Mesenchymal stem cell (in vitro differentiated cells and primary cell): ENCODE measurements around the gene OR5H15.
"Not testable (repeated sequence)": the region's sequence is repeated elsewhere in the genome, so short reads cannot be mapped to it uniquely, and the experiment has no call there.

Experiments
- DNase-seq: peaks from one replicate; pipeline ENCODE4 v3.0.0-alpha.2; 2013
- H2AFZ ChIP-seq: one replicate; pipeline ENCODE4 v1.6.1; 2013; ENCODE audit warnings: low read depth, mild to moderate bottlenecking, control low read depth, inconsistent platforms, low read length, moderate library complexity
- H2AK5ac ChIP-seq: 2 replicates; pipeline ENCODE4 v1.6.1; 2013; ENCODE audit warnings: low read length, moderate library complexity, mild to moderate bottlenecking, inconsistent platforms; ENCODE audit not compliant: severe bottlenecking
- H2BK120ac ChIP-seq: one replicate; pipeline ENCODE4 v1.6.1; 2013; ENCODE audit warnings: low read depth, mild to moderate bottlenecking, inconsistent platforms, low read length, moderate library complexity
- H2BK12ac ChIP-seq, 2 experiments: one replicate each; pipeline ENCODE4 v1.6.1; 2013; ENCODE audit warnings: inconsistent platforms in 2 of 2, low read length in 2 of 2, mild to moderate bottlenecking in 2 of 2, moderate library complexity in 2 of 2, control low read depth in 1 of 2
- H2BK15ac ChIP-seq: one replicate; pipeline ENCODE4 v1.6.1; 2013; ENCODE audit warnings: mild to moderate bottlenecking, low read depth, inconsistent platforms; ENCODE audit not compliant: poor library complexity, severe bottlenecking
- H2BK5ac ChIP-seq: 2 replicates; pipeline ENCODE4 v1.6.1; 2013; ENCODE audit warnings: low read depth, mild to moderate bottlenecking, low read length, control low read depth, inconsistent platforms; ENCODE audit not compliant: poor library complexity, severe bottlenecking
- H3K14ac ChIP-seq, 2 experiments: one replicate each; pipeline ENCODE4 v1.6.1; 2013; ENCODE audit warnings: inconsistent platforms in 2 of 2, low read length in 2 of 2, control low read depth in 1 of 2, mild to moderate bottlenecking in 1 of 2, moderate library complexity in 1 of 2
- H3K18ac ChIP-seq, 2 experiments: one replicate each; pipeline ENCODE4 v1.6.1; 2013; ENCODE audit warnings: inconsistent platforms in 2 of 2, low read length in 2 of 2, control low read depth in 1 of 2, low read depth in 1 of 2, mild to moderate bottlenecking in 1 of 2
- H3K23ac ChIP-seq, 2 experiments: one replicate each; pipeline ENCODE4 v1.6.1; 2013; ENCODE audit warnings: inconsistent platforms in 2 of 2, low read length in 2 of 2, mild to moderate bottlenecking in 2 of 2, moderate library complexity in 2 of 2, control low read depth in 1 of 2
- H3K27ac ChIP-seq: 2 replicates; pipeline ENCODE4 v1.5.1; 2013; ENCODE audit warnings: mild to moderate bottlenecking, moderate library complexity, low read length, control low read depth, inconsistent platforms; ENCODE audit not compliant: poor library complexity, severe bottlenecking
- H3K27me3 ChIP-seq, 2 experiments: 2 replicates each; pipeline versions ENCODE4 v1.6.1 to v1.7.0; 2013; ENCODE audit warnings: low read length in 2 of 2, mild to moderate bottlenecking in 2 of 2, moderate library complexity in 2 of 2, control low read depth in 1 of 2, inconsistent platforms in 1 of 2; ENCODE audit not compliant: control insufficient read depth in 1 of 2, insufficient read depth in 1 of 2
- H3K36me3 ChIP-seq, 2 experiments: 2 replicates each; pipeline versions ENCODE4 v1.6.1 to v1.7.0; 2013; ENCODE audit warnings: low read length in 2 of 2, control low read depth in 1 of 2, inconsistent platforms in 1 of 2, low read depth in 1 of 2, mild to moderate bottlenecking in 1 of 2; ENCODE audit not compliant: insufficient read depth in 2 of 2, control insufficient read depth in 1 of 2
- H3K4ac ChIP-seq, 2 experiments: one replicate each; pipeline ENCODE4 v1.6.1; 2013; ENCODE audit warnings: inconsistent platforms in 2 of 2, low read length in 2 of 2, mild to moderate bottlenecking in 2 of 2, moderate library complexity in 2 of 2, control low read depth in 1 of 2, low read depth in 1 of 2
- H3K4me1 ChIP-seq: 2 replicates; pipeline ENCODE4 v1.6.1; 2013; ENCODE audit warnings: low read depth, low read length, control low read depth; ENCODE audit not compliant: control insufficient read depth, insufficient read depth
- H3K4me2 ChIP-seq: 2 replicates; pipeline ENCODE4 v1.6.1; 2013; ENCODE audit warnings: low read length, mild to moderate bottlenecking, inconsistent platforms; ENCODE audit not compliant: poor library complexity, severe bottlenecking
- H3K4me3 ChIP-seq, 2 experiments: 2 replicates each; pipeline versions ENCODE4 v1.5.1 to v1.7.0; 2013; ENCODE audit warnings: low read length in 2 of 2, mild to moderate bottlenecking in 2 of 2, control low read depth in 1 of 2, low read depth in 1 of 2; ENCODE audit not compliant: insufficient read depth in 1 of 2
- H3K79me1 ChIP-seq: replicated peaks from 2 replicates; pipeline ENCODE4 v1.6.1; 2013; ENCODE audit warnings: mild to moderate bottlenecking, control low read depth, low read length, inconsistent platforms; ENCODE audit not compliant: poor library complexity, severe bottlenecking
- H3K9ac ChIP-seq: 2 replicates; pipeline ENCODE4 v1.7.0; 2013; ENCODE audit warnings: mild to moderate bottlenecking, low read length, moderate library complexity
- H3K9me3 ChIP-seq: 2 replicates; pipeline ENCODE4 v1.7.0; 2013; ENCODE audit warnings: mild to moderate bottlenecking, low read length; ENCODE audit not compliant: control insufficient read depth
- H4K8ac ChIP-seq: one replicate; pipeline ENCODE4 v1.6.1; 2013; ENCODE audit warnings: inconsistent platforms, mild to moderate bottlenecking, low read length, moderate library complexity
- H4K91ac ChIP-seq: one replicate; pipeline ENCODE4 v1.6.1; 2013; ENCODE audit warnings: mild to moderate bottlenecking, low read length, inconsistent platforms
- WGBS: methylation state at CpG from one replicate; pipeline ENCODE4 v1.1.7; 2013; ENCODE audit warnings: mixed read lengths; 5-methylcytosine and 5-hydroxymethylcytosine counted together

OR5H15 gene

DNA sequence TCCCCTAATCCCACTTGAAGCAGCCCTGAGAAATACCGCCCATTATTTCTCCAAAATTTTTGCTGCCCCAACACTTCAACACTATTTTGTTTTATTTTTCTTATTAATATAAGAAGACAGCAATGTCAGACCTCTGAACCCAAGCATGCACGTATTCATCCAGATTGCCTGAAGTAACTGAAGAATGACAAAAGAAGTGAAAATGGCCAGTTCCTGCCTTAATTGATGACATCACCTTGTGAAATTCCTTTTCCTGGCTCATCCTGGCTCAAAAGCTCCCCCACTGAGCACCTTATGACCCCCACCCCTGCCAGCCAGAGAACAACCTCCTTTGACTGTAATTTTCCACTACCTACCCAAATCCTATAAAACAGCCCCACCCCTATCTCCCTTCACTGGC lies 29.8 kb downstream of the OR5H15 start:
- not testable (repeated sequence) for H2AFZ ChIP-seq, H3K18ac ChIP-seq, H2BK12ac ChIP-seq, H3K9me3 ChIP-seq, H2BK120ac ChIP-seq, H3K4ac ChIP-seq, H3K4me2 ChIP-seq, H3K27me3 ChIP-seq, H2BK5ac ChIP-seq, H4K91ac ChIP-seq, DNase-seq, H3K23ac ChIP-seq, H2AK5ac ChIP-seq, H2BK15ac ChIP-seq, H3K9ac ChIP-seq, H3K4me1 ChIP-seq, H3K4me3 ChIP-seq, H3K36me3 ChIP-seq, H3K27ac ChIP-seq, H4K8ac ChIP-seq, H3K14ac ChIP-seq, H3K79me1 ChIP-seq
- 76% methylated on average over 2 of the region's 2 CpGs for WGBS

GRCh38 chr3:98199020-98199419 lies 32.5 kb downstream of the OR5H15 start:
- Histone ChIP-seq H3K36me3 (no peaks in the 10 kb centered on the region), H4K8ac (no peak overlapping the region), H3K9ac (no peak overlapping the region), H2BK5ac (no peak overlapping the region), H3K27me3 (no peaks in the 10 kb centered on the region), H3K14ac (no peak overlapping the region), H3K4me1 (no peaks in the 10 kb centered on the region), H3K23ac (no peak overlapping the region), H2BK15ac (no peak overlapping the region), H3K9me3 (no peaks in the 10 kb centered on the region), H3K4me3 (no peak overlapping the region), H3K4ac (no peak overlapping the region), H3K4me2 (no peak overlapping the region), H2AK5ac (no peak overlapping the region), H2BK12ac (no peak overlapping the region), H3K27ac (no peak overlapping the region), H2BK120ac (no peak overlapping the region), H2AFZ (no peak overlapping the region), H3K79me1 (no peaks in the 10 kb centered on the region), H4K91ac (no peak overlapping the region), H3K18ac (no peak overlapping the region)
- no peak for DNase-seq
- 48% methylated on average over 1 of the region's 1 CpG for WGBS

DNA sequence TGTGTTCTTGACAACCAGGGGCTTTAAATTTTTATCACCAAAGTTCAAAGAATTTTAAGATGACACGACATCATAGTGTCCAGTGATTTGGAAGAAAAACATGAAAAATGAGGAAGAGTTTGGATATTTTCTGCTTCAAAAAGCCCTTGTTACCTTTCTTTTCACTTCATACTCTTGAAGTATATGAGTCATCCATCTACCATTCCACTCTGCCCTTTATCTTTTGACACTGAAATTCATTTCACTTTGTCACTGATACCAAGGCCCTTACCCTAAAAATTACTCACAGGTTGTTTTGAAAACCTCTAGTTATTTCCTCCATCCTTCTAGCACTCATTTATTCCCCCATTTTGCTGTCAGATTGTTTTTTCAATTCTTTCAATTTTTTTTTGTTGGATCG lies 42.7 kb downstream of the OR5H15 start:
- Histone ChIP-seq H2BK120ac (no peak overlapping the region), H4K8ac (no peak overlapping the region), H2BK15ac (no peak overlapping the region), H3K4me3 (no peak overlapping the region), H2AFZ (no peak overlapping the region), H3K4ac (no peak overlapping the region), H3K18ac (no peak overlapping the region), H3K27me3 (no peaks in the 10 kb centered on the region), H2BK5ac (no peak overlapping the region), H3K9me3 (no peaks in the 10 kb centered on the region), H4K91ac (no peak overlapping the region), H3K27ac (no peak overlapping the region), H3K9ac (no peak overlapping the region), H3K4me1 (no peaks in the 10 kb centered on the region), H2AK5ac (no peak overlapping the region), H3K14ac (no peak overlapping the region), H3K79me1 (no peaks in the 10 kb centered on the region), H3K23ac (no peak overlapping the region), H3K4me2 (no peak overlapping the region), H2BK12ac (no peak overlapping the region), H3K36me3 (no peaks in the 10 kb centered on the region)
- 83% methylated on average over 1 of the region's 2 CpGs for WGBS
- DNase-seq: no peak

GRCh38 chr3:98213276-98213675 lies 46.8 kb downstream of the OR5H15 start:
- Histone ChIP-seq H2BK120ac (no peak overlapping the region), H2BK15ac (no peak overlapping the region), H3K9me3 (no peaks in the 10 kb centered on the region), H3K4me3 (no peak overlapping the region), H2AFZ (no peak overlapping the region), H3K79me1 (no peaks in the 10 kb centered on the region), H2BK12ac (no peak overlapping the region), H3K4me2 (no peak overlapping the region), H3K27ac (no peak overlapping the region), H2BK5ac (no peak overlapping the region), H3K18ac (no peak overlapping the region), H3K27me3 (no peaks in the 10 kb centered on the region), H4K91ac (no peak overlapping the region), H3K9ac (no peak overlapping the region), H4K8ac (no peak overlapping the region), H2AK5ac (no peak overlapping the region), H3K14ac (no peak overlapping the region), H3K4ac (no peak overlapping the region), H3K36me3 (no peaks in the 10 kb centered on the region), H3K4me1 (no peaks in the 10 kb centered on the region), H3K23ac (no peak overlapping the region)
- DNase-seq: no peak
- 63% methylated on average over 7 of the region's 7 CpGs for WGBS
